ENCODE results near the gene LRRK1. TPM values are rescaled to one million over a fixed set of nuclear protein-coding genes. Genes with fewer than 3 reads are reported as not detected.

LRRK1 gene
- total and polyA plus RNA-seq, 2 of the 13 experiments (the other 11 are each of a cell fraction or from before 2014, with no cell fraction given): 0.13 to 1.2 TPM

DNA sequence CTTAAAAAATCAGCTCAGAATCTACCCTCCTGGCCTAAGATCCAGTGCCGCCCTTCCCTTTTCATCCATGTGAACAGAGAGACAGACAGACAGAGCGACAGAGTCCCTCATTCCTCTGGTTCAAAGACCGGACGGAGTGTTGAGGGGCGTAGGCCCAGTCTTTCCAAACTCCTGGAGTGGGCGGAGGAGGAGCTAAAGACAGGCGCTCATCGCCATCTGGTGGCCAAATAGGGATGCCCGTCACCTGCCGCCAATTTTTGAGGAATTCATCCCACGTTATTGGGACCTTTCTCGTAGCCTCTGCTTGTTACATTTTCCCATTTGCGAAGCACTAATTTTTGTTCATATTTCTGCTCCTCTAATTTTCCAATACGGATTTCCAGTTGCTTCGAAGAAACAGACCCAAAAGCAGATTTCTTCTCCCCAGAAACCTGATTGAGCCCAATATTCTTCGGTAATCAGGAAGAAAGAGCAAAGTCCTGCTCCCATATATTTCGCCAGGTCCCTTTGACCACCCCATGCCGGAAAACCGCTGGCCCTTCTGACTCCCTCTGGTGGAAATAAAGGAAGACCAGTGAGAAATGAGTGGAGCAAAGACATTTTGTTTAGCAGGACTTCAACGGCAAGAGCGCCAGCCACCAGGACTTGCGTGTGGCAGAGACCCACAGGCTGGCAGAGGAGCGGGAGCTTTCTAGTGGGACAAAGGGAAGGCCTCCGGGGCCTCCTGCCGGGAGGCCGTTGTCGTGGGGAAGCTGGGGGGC lies 88.0 kb downstream of the LRRK1 start (continued):
- TF ChIP-seq, protein P1, sequence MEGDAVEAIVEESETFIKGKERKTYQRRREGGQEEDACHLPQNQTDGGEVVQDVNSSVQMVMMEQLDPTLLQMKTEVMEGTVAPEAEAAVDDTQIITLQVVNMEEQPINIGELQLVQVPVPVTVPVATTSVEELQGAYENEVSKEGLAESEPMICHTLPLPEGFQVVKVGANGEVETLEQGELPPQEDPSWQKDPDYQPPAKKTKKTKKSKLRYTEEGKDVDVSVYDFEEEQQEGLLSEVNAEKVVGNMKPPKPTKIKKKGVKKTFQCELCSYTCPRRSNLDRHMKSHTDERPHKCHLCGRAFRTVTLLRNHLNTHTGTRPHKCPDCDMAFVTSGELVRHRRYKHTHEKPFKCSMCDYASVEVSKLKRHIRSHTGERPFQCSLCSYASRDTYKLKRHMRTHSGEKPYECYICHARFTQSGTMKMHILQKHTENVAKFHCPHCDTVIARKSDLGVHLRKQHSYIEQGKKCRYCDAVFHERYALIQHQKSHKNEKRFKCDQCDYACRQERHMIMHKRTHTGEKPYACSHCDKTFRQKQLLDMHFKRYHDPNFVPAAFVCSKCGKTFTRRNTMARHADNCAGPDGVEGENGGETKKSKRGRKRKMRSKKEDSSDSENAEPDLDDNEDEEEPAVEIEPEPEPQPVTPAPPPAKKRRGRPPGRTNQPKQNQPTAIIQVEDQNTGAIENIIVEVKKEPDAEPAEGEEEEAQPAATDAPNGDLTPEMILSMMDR (CRISPR knock-in tag; IDR thresholded peaks at IDR 0.05): peak; percentile 92
- TF ChIP-seq, protein P2, sequence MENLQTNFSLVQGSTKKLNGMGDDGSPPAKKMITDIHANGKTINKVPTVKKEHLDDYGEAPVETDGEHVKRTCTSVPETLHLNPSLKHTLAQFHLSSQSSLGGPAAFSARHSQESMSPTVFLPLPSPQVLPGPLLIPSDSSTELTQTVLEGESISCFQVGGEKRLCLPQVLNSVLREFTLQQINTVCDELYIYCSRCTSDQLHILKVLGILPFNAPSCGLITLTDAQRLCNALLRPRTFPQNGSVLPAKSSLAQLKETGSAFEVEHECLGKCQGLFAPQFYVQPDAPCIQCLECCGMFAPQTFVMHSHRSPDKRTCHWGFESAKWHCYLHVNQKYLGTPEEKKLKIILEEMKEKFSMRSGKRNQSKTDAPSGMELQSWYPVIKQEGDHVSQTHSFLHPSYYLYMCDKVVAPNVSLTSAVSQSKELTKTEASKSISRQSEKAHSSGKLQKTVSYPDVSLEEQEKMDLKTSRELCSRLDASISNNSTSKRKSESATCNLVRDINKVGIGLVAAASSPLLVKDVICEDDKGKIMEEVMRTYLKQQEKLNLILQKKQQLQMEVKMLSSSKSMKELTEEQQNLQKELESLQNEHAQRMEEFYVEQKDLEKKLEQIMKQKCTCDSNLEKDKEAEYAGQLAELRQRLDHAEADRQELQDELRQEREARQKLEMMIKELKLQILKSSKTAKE (CRISPR knock-in tag; IDR thresholded peaks at IDR 0.05; ENCODE audit: borderline replicate concordance): no peak
- TF ChIP-seq NFKBIZ (CRISPR knock-in tag; IDR thresholded peaks at IDR 0.05) (no peak), ZFX (CRISPR knock-in tag; IDR thresholded peaks at IDR 0.05; ENCODE audit: low read depth) (peak; percentile 50; the same call in 1 of the 2 replicates), MBD4 (IDR thresholded peaks at IDR 0.05; ENCODE audit: borderline replicate concordance, low read length) (no peak), ZFP41 (CRISPR knock-in tag; IDR thresholded peaks at IDR 0.05; ENCODE audit: borderline replicate concordance) (no peak), ZNF333 (CRISPR knock-in tag; IDR thresholded peaks at IDR 0.05; ENCODE audit: borderline replicate concordance) (no peak), ZFP90 (CRISPR knock-in tag; IDR thresholded peaks at IDR 0.05; ENCODE audit: borderline replicate concordance) (0 out of 2 replicates have a peak, but pooled peaks have one; percentile 69), KDM1A (CRISPR knock-in tag; IDR thresholded peaks at IDR 0.05) (no peak), PHF21A (CRISPR knock-in tag; IDR thresholded peaks at IDR 0.05) (peak; percentile 50; the same call in 1 of the 2 replicates), BRCA1 (CRISPR knock-in tag; IDR thresholded peaks at IDR 0.05) (no peak), ZNF776 (CRISPR knock-in tag; IDR thresholded peaks at IDR 0.05) (no peak), ZNF256 (CRISPR knock-in tag; conservative IDR thresholded peaks at IDR 0.05) (no peak), JARID2 (CRISPR knock-in tag; IDR thresholded peaks at IDR 0.05; ENCODE audit: insufficient replicate concordance) (no peak), SRY (CRISPR knock-in tag; IDR thresholded peaks at IDR 0.05) (no peak), MIXL1 (CRISPR knock-in tag; IDR thresholded peaks at IDR 0.05) (no peak), JUND (CRISPR knock-in tag; IDR thresholded peaks at IDR 0.05) (no peak), TCF7L2 (IDR thresholded peaks at IDR 0.05; ENCODE audit: low read depth, low read length) (no peak), ZNF674 (CRISPR knock-in tag; IDR thresholded peaks at IDR 0.05; ENCODE audit: low read depth) (no peak), CERS6 (CRISPR knock-in tag; IDR thresholded peaks at IDR 0.05) (no peak), FOSL2 (CRISPR knock-in tag; IDR thresholded peaks at IDR 0.05) (no peak), ZNF263 (CRISPR knock-in tag; IDR thresholded peaks at IDR 0.05) (no peak), JUNB (CRISPR knock-in tag; IDR thresholded peaks at IDR 0.05; ENCODE audit: borderline replicate concordance) (no peak), HNRNPUL1 (IDR thresholded peaks at IDR 0.05; ENCODE audit: low read depth, low read length) (no peak)
- TF ChIP-seq, protein P3, sequence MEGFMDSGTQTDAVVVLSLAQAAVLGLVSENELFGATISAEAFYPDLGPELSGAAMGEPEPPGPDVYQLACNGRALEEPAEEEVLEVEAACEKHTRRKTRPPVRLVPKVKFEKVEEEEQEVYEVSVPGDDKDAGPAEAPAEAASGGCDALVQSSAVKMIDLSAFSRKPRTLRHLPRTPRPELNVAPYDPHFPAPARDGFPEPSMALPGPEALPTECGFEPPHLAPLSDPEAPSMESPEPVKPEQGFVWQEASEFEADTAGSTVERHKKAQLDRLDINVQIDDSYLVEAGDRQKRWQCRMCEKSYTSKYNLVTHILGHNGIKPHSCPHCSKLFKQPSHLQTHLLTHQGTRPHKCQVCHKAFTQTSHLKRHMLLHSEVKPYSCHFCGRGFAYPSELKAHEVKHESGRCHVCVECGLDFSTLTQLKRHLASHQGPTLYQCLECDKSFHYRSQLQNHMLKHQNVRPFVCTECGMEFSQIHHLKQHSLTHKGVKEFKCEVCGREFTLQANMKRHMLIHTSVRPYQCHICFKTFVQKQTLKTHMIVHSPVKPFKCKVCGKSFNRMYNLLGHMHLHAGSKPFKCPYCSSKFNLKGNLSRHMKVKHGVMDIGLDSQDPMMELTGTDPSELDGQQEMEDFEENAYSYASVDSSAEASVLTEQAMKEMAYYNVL (CRISPR knock-in tag; IDR thresholded peaks at IDR 0.05; ENCODE audit: borderline replicate concordance): 0 out of 2 replicates have a peak, but pooled peaks have one; percentile 30
